KMS-11 (cell line): ENCODE results near the gene IL1RAPL1.

Experiments
- H2AFZ ChIP-seq: fragments of 200-600 bp; sonication (generic); 2 replicates; pipeline ENCODE4 v1.6.1; 2016; ENCODE audit warnings: antibody characterized with exemption, mixed run types, low read depth
- H3K27ac ChIP-seq: fragments of 200-600 bp; sonication (generic); 2 replicates; pipeline ENCODE4 v1.6.1; 2016; ENCODE audit warnings: mild to moderate bottlenecking, mixed run types
- H3K27me3 ChIP-seq: fragments of 200-600 bp; sonication (generic); 2 replicates; pipeline ENCODE4 v1.6.1; 2017; ENCODE audit warnings: mild to moderate bottlenecking, low read depth, mixed run types, moderate library complexity; ENCODE audit not compliant: insufficient read depth
- H3K36me3 ChIP-seq: fragments of 200-600 bp; sonication (generic); 2 replicates; pipeline ENCODE4 v1.6.1; 2017; ENCODE audit warnings: mild to moderate bottlenecking, mixed run types; ENCODE audit not compliant: insufficient read depth
- H3K4me1 ChIP-seq: fragments of 200-600 bp; sonication (generic); 2 replicates; pipeline ENCODE4 v1.6.1; 2016; ENCODE audit warnings: mild to moderate bottlenecking, low read depth, mixed run types; ENCODE audit not compliant: poor library complexity, severe bottlenecking
- H3K4me2 ChIP-seq: fragments of 200-600 bp; sonication (generic); 2 replicates; pipeline ENCODE4 v1.7.0; 2016; ENCODE audit warnings: mild to moderate bottlenecking, mixed run types
- H3K4me3 ChIP-seq: fragments of 200-600 bp; sonication (generic); IDR thresholded peaks from 2 replicates; pipeline ENCODE4 v1.6.1; 2017; ENCODE audit warnings: low read depth, low read length, mixed read lengths; ENCODE audit not compliant: insufficient read depth
- H3K79me2 ChIP-seq: fragments of 200-600 bp; sonication (generic); 2 replicates; pipeline ENCODE4 v1.6.1; 2016; ENCODE audit warnings: low read depth, mixed run types; ENCODE audit not compliant: insufficient read depth
- H3K9ac ChIP-seq: fragments of 200-600 bp; sonication (generic); 2 replicates; pipeline ENCODE4 v1.6.1; 2016; ENCODE audit warnings: mild to moderate bottlenecking, mixed run types
- H4K20me1 ChIP-seq: fragments of 200-600 bp; sonication (generic); 2 replicates; pipeline ENCODE4 v1.6.1; 2016; ENCODE audit warnings: mild to moderate bottlenecking, mixed run types; ENCODE audit not compliant: insufficient read depth
- TF ChIP-seq, protein P1 (sequence below): fragments of 200-600 bp; sonication (generic); conservative IDR thresholded peaks from 2 replicates; pipeline ENCODE4 v1.6.1; 2017; ENCODE audit warnings: low read depth, mild to moderate bottlenecking, antibody characterized with exemption, low read length, moderate library complexity, mixed read lengths

Gene IL1RAPL1

DNA sequence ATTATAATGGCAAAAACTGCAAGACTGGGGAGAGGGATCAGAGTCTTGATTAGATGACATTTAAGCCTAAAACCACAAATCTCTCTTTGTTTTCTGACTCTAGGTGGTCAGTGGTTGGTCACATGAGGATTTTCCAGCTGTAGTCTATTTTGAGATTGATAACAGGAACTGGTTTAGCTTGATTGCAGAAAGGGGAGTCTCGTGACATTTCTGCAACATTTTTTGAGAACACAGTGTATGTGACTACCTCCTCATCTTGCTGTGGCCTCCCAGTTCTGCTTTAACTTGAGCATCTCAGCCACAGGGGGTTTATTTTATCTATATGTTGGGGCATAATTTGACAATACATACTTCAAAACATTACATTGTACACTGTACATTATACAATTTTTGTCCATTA is 901.7 kb downstream of the IL1RAPL1 start:
- H3K4me3 ChIP-seq = no peak overlapping the region
- no peaks in the 10 kb centered on the region for H3K27me3 ChIP-seq
- no peak overlapping the region for H3K27ac ChIP-seq
- TF ChIP-seq, protein P1, sequence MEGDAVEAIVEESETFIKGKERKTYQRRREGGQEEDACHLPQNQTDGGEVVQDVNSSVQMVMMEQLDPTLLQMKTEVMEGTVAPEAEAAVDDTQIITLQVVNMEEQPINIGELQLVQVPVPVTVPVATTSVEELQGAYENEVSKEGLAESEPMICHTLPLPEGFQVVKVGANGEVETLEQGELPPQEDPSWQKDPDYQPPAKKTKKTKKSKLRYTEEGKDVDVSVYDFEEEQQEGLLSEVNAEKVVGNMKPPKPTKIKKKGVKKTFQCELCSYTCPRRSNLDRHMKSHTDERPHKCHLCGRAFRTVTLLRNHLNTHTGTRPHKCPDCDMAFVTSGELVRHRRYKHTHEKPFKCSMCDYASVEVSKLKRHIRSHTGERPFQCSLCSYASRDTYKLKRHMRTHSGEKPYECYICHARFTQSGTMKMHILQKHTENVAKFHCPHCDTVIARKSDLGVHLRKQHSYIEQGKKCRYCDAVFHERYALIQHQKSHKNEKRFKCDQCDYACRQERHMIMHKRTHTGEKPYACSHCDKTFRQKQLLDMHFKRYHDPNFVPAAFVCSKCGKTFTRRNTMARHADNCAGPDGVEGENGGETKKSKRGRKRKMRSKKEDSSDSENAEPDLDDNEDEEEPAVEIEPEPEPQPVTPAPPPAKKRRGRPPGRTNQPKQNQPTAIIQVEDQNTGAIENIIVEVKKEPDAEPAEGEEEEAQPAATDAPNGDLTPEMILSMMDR = no peak
- H3K4me2 ChIP-seq = peak overlapping the region; percentile 9; the same call in 1 of the 2 replicates
- no peak overlapping the region for H3K9ac ChIP-seq
- no peaks in the 10 kb centered on the region for H3K36me3 ChIP-seq
- no peak overlapping the region for H2AFZ ChIP-seq
- H3K4me1 ChIP-seq = peaks cover 14% of the 10 kb centered on the region
- no peaks in the 10 kb centered on the region for H3K79me2 ChIP-seq
- H4K20me1 ChIP-seq = no peaks in the 10 kb centered on the region

DNA sequence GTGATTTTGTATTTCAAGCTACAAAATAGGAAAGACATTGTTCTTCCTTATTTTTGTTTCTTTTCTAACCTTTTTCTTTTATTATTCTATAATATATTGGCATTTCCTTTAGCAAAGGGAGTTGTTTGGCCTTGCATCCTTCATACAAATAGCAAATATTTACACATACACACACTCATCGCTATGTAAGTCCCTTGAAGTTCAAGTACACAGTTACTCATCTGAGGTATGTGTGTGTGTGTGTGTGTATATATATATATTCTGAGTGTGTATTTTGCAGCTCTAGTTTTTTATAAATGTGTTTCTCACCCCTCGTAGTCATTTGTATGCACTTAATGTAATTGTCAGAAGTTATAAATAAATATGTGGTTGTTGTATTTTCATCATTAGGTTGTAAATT is 903.4 kb downstream of the IL1RAPL1 start:
- no peaks in the 10 kb centered on the region for H3K79me2 ChIP-seq
- no peaks in the 10 kb centered on the region for H3K27me3 ChIP-seq
- H3K4me3 ChIP-seq = no peak overlapping the region
- H3K9ac ChIP-seq = no peak overlapping the region
- H3K4me2 ChIP-seq = no peak overlapping the region
- TF ChIP-seq, protein P1 = no peak
- no peak overlapping the region for H3K27ac ChIP-seq
- H3K36me3 ChIP-seq = no peaks in the 10 kb centered on the region
- H2AFZ ChIP-seq = no peak overlapping the region
- peaks cover 14% of the 10 kb centered on the region for H3K4me1 ChIP-seq
- no peaks in the 10 kb centered on the region for H4K20me1 ChIP-seq

DNA sequence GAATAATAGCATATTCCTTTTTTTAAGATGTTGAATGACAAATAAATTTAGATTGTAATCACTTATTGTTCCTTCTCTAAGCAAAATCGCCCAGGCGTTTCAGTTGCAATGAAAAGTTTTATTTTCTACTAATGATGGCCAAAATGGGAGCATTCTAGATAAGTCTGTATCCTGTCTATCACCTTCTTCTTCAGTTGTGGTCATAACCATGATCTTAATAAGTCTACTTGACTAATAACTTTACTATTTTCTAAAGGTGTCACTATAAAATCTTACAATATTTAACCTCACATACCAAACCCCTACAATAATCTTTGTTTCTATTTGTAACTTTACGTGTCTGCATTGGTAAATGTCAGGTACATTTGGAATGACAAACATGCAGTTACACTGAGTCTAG is 904.4 kb downstream of the IL1RAPL1 start:
- H3K27ac ChIP-seq = no peak overlapping the region
- H4K20me1 ChIP-seq = no peaks in the 10 kb centered on the region
- H3K4me1 ChIP-seq = peaks cover 14% of the 10 kb centered on the region
- TF ChIP-seq, protein P1 = no peak
- H3K36me3 ChIP-seq = no peaks in the 10 kb centered on the region
- H3K9ac ChIP-seq = no peak overlapping the region
- H3K4me3 ChIP-seq = no peak overlapping the region
- no peaks in the 10 kb centered on the region for H3K79me2 ChIP-seq
- H3K4me2 ChIP-seq = no peak overlapping the region
- no peaks in the 10 kb centered on the region for H3K27me3 ChIP-seq
- H2AFZ ChIP-seq = no peak overlapping the region

DNA sequence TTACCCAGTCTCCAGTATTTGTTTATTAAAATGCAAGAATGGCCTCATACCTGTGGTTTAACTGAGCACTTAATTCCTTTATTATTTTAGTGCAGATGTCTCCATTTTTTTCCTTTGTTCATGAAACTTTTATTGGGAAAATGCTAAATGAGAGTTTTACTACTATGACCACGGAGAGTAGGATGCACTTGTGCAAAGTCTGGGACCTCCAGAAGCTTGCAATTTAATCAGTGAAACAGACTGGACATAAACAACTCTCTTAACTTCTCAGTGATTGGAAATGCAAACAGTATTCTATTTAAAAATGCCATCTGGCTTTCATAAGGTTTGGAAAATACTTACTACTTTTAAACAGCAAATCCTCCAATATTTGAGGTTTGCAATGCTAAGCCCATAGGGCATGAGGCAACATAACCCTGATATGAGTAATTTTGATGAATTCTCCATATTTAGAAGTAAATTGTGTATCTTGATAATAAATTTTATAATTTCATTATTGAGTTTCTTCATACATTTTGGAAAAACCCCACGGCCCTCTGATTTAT is 909.5 kb downstream of the IL1RAPL1 start:
- Histone ChIP-seq H3K27me3 (no peaks in the 10 kb centered on the region), H3K4me2 (no peak overlapping the region), H2AFZ (no peak overlapping the region), H3K4me1 (no peaks in the 10 kb centered on the region), H3K79me2 (no peaks in the 10 kb centered on the region), H3K4me3 (no peak overlapping the region), H3K9ac (no peak overlapping the region), H3K27ac (no peak overlapping the region), H4K20me1 (no peaks in the 10 kb centered on the region), H3K36me3 (no peaks in the 10 kb centered on the region)
- TF ChIP-seq, protein P1 = no peak

DNA sequence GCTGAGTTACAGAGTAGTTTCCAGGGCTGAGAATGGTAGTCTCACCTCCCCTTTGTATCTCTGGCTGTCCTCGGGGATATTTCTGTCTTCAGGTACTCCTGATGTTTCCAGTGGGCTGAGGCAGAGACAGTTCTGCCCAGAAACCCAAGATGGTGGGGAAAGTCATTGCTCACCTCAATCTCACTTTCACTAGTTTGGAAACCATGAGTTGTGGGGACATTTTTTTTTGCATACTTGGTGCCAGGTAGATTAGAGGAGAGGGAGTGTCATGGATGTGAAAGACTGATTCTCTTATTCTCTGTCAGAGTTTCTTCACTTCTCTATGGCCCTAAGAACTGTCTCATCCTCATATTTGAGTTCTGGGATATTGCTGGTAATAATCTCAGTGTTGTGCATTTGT is 919.5 kb downstream of the IL1RAPL1 start:
- Histone ChIP-seq H3K9ac (no peak overlapping the region), H3K36me3 (no peaks in the 10 kb centered on the region), H3K79me2 (no peaks in the 10 kb centered on the region), H3K4me1 (no peaks in the 10 kb centered on the region), H3K4me2 (no peak overlapping the region), H3K27me3 (no peaks in the 10 kb centered on the region), H3K4me3 (no peak overlapping the region), H4K20me1 (no peaks in the 10 kb centered on the region), H3K27ac (no peak overlapping the region), H2AFZ (no peak overlapping the region)
- TF ChIP-seq, protein P1 = no peak
